Measurements from ENCODE around the gene ATE1. TPM values are rescaled to one million over a fixed set of nuclear protein-coding genes. Genes with fewer than 3 reads are reported as not detected.

Gene ATE1
- total and polyA plus RNA-seq, 2 donors (not counting 3 experiments of a cell fraction or from before 2014, with no cell fraction given): 8.7 to 27.1 TPM

- H3K36me3 ChIP-seq (ENCODE audit: control insufficient read depth in 2 of 2, extremely low read depth in 1 of 2, insufficient read depth in 2 of 2, low read length in 2 of 2): no peaks in the 10 kb centered on the region
- no peak overlapping the region for H2AFZ ChIP-seq (ENCODE audit: low read depth, low read length)
- H3K4me2 ChIP-seq (ENCODE audit: insufficient read depth, low read length): no peak overlapping the region
- FAIRE-seq (no peak), DNase-seq (ENCODE audit: low read depth, low spot score) (no peak)
- dilution Hi-C loops (cut with MboI; ENCODE audit: extremely low pct_ligation_motif_present, low sequenced_read_pairs) (no loop called here), intact Hi-C loops (cut with micrococcal nuclease) (no loop called here)
- no peaks in the 10 kb centered on the region for H4K20me1 ChIP-seq (replicated peaks; ENCODE audit: control insufficient read depth, extremely low read depth, insufficient read depth, low read length)
- H3K27ac ChIP-seq (ENCODE audit: insufficient read depth, low read depth, low read length): no peak overlapping the region
- no peak overlapping the region for H3K9ac ChIP-seq (replicated peaks; ENCODE audit: extremely low read depth, insufficient read depth, low read length)
- no TSS peak for BruUV-seq (replicated peaks)
- no peaks in the 10 kb centered on the region for H3K9me3 ChIP-seq (replicated peaks; ENCODE audit: control insufficient read depth, insufficient read depth, low read length)
- no peaks in the 10 kb centered on the region for H3K79me2 ChIP-seq (ENCODE audit: control insufficient read depth, insufficient read depth, low read length)
- H3K9me1 ChIP-seq (replicated peaks; ENCODE audit: control insufficient read depth, extremely low read depth, insufficient read depth, low read length): no peaks in the 10 kb centered on the region
- CTCF ChIA-PET: no interaction called here
- no peaks in the 10 kb centered on the region for H3K4me1 ChIP-seq (ENCODE audit: control insufficient read depth, extremely low read depth, insufficient read depth, low read length)
- no peaks in the 10 kb centered on the region for H3K27me3 ChIP-seq (ENCODE audit: control insufficient read depth in 2 of 2, insufficient read depth in 2 of 2, low read length in 2 of 2)
- TF ChIP-seq MYC (IDR thresholded peaks at IDR 0.05; ENCODE audit: low read depth, low read length) (no peak), MAX (IDR thresholded peaks at IDR 0.05; ENCODE audit: insufficient read depth, insufficient read length) (no peak), EZH2 (IDR thresholded peaks at IDR 0.05; ENCODE audit: borderline replicate concordance, low read depth, low read length, severe bottlenecking) (no peak), JUN (IDR thresholded peaks at IDR 0.05; ENCODE audit: borderline replicate concordance, insufficient read depth, insufficient read length, low read depth) (no peak), CTCF (IDR thresholded peaks at IDR 0.05; ENCODE audit: extremely low read depth in 1 of 2, insufficient read depth in 1 of 2, low read depth in 1 of 2, low read length in 2 of 2) (no peak), FOS (IDR thresholded peaks at IDR 0.05; ENCODE audit: borderline replicate concordance, insufficient read depth, low read length) (no peak)
- no peak overlapping the region for H3K4me3 ChIP-seq (replicated peaks in 1 of 3; ENCODE audit: insufficient read depth in 1 of 3, low read depth in 1 of 3, low read length in 3 of 3)
- POLR2A ChIA-PET: no interaction called here
Measured at GRCh38 chr10:121690970-121691369, 236.9 kb downstream of the ATE1 start.

Small RNAs within 50 kb of the gene (small RNA-seq; reads per million reads assigned to genes)
- gene RF00019 (ENCODE audit: insufficient read depth, insufficient read length, low read depth, low replicate concordance) (not detected), gene RF02219 (ENCODE audit: insufficient read depth, insufficient read length, low read depth, low replicate concordance) (not detected)

Other genes starting within 250 kb of the ATE1 start
- 51.0 and 52.0 TPM in 2 replicates for gene NSMCE4A, start 47.2 kb upstream of the ATE1 start, total RNA-seq
- 36.1 and 36.8 TPM in 2 replicates for gene NSMCE4A, start 47.2 kb upstream of the ATE1 start, polyA plus RNA-seq
- gene TACC2, start 61.1 kb upstream of the ATE1 start, total RNA-seq: 39.9 and 46.2 TPM in 2 replicates
- 11.1 and 14.4 TPM in 2 replicates for gene TACC2, start 61.1 kb upstream of the ATE1 start, polyA plus RNA-seq